HG03354 (cell line): ENCODE measurements around the gene ASTN2.

Source experiments
- ATAC-seq: cut with Tn5 transposase; IDR thresholded peaks from one replicate; pipeline ENCODE4 v1.9.1; 2021; ENCODE audit warnings: mild to moderate bottlenecking; ENCODE audit not compliant: unreplicated experiment, poor library complexity, severe bottlenecking

Gene ASTN2

DNA sequence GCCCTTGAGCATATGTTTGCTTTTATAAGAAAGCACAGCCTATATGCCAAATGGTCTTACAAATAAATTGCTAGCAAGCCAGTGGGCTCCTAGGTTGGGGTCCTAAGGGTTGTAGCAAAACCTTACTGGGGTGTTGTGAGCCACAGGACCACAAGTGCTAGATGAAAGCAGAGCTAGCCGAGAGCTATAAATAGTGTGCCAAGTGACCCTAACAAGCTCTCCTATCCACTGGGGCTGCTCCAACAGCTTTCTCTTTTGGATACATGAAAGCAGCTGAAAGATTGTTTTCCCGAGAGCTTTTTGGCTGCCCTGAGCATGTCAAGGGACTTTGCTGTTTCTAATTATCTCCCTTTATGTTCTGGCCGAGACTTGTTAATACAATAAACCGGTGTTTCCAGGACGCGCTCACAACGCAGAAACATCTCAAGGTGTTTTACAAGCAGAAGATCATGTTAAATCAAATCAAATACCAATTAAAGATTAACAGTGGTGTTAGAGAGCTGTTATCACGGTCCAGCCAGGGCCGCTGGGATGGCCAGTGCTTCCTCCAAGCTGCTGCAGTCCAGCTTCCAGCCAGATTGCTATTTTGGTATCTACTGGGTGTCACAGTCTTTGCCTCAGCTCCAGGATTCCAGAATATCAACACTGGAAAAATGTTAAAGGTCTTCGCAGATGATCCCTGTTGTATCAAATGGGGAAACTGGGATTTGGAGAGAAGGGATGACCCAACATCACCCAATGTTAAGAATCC, 351.0 kb downstream of the ASTN2 start:
- no peak for ATAC-seq

DNA sequence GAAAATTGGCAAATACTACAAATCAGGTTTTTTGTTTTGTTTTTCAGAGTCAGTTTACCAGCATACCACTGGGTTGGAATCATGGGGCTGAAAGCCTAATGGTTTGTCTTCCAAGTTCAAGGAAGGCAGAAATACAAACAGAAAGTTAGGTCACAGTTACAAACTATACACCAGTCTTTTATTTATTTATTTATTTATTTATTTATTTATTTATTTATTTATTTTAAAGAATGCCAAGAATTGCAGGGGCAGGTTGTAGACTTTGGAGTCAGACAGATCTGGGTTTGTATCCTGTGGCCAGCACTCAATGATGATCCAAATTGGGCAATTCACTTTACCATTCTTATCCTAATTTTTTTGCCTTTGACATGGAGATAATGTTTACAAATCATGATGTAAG, 353.9 kb downstream of the ASTN2 start:
- ATAC-seq, result no peak

DNA sequence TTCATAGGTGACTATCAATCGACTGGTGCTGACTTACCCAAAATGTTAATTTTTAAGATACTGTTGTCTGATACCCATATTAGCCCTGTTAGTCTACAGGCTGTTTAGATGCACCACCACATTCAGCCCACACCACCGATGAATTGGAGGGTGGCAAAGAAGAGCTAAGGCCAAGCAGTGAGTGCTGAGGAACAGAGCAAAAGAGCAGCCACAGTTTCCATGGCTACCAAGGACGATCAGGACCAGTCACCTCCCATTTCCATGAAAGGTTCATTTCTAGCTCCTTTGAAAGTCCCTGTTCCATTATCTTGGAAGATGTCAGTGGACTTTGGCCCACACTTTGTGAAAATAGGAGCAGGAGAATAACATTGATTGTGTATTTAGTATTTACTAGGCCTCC, 364.9 kb downstream of the ASTN2 start:
- ATAC-seq, result no peak

DNA sequence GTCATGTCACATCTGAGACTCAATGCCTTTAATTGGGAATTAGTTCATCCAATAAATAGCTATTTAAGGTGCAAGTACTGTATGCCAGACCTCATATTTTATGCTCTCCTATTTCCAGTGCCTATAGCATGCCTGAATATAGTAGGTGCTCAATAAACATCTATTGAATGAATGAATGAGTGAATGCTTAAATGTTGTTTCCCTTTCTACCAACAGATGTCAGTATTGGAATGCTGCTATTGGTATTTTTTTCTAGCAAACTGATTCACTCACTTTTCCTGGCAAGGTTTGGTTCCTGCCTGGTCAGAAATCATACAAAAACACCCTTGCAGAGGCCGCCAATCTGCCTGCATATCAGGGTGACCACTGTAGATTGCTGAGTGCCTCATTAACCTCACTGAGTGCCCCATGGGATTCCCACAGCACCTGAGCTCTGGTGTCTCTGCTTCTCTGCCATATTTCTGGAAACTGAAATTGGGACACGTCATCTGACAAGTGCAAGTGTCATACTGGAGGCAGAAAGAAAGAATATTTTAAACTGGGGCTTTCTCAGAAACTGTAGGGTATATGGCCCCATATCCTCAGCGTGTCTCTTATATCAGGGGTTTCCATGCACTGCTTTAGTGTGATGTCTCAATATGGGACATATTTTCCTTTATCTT, 368.1 kb downstream of the ASTN2 start:
- peak; percentile 44 for ATAC-seq

DNA sequence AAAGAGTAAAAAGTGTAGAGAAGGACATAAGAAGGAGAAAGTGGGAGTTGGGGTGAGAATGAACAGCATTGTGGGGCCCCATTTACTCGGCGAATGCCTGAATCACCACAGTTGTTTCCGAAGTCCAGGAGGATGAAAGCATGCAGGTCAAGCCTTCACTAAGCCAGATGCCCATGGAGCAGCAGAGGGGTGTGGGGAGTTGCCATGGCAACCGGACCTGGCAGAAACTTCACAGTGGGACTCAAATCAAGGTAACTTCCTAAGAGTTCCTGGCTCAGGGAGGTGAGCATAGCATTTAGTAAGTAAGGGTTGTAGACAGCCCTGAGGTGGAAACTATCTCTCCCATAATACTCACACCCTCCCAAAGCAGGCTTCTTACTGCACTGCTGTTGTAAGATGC, 370.6 kb downstream of the ASTN2 start:
- no peak for ATAC-seq

DNA sequence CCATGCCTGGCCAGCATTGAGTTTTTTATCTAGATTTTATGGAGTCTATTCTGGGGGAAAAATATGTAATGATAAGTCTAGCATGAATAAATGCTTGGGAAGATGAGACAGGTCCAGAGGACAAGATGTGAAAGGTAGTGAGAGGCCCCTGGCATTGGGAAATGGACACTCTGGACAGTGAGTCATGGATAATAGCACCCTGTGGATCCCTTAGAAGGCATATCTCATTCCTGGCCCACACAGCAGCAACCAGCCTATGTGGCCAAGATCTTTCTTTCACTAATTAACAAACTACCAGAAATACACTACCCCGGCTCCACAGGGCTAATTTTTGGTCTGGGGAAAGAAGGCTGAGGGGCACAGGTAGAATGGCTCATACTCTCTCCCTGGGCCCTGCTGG, 371.7 kb downstream of the ASTN2 start:
- no peak for ATAC-seq

DNA sequence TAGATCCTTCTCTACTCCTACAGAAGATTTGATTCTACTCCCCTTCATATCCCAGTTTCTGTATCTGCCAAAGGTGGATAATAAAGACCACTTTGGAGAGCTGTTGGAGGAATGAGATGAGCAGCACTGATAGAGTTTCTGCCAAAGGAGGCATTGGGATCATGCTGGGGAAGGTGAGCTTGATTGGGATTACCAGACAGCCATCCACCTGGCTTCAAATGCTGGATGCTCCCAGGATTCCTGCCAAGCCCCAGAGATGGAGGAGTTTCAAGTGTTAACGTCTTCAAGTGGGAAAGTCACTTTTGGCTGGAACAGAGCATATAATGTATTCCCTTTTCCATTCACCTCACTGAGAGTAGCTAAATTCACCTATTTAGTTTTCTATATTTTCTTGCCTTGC, 379.3 kb downstream of the ASTN2 start:
- no peak for ATAC-seq

DNA sequence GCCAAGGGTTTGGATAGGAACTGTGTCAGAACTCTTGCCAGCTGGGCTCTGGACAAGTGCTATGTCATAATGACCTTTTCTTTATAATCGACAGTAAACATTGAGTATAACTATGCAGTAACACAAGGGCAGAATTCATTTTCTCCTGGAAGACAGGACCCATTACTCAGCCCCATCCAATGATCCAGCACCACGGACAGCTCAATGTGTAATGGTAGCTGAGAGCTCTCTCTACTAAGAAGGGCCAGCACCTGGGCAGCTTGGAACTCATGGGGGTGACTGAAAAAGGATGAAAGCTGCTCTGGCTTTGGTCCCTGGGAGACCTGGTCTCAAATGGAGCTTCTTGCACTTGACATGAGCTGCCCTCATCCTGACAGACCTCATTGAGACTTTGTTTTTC, 380.0 kb downstream of the ASTN2 start:
- no peak for ATAC-seq

DNA sequence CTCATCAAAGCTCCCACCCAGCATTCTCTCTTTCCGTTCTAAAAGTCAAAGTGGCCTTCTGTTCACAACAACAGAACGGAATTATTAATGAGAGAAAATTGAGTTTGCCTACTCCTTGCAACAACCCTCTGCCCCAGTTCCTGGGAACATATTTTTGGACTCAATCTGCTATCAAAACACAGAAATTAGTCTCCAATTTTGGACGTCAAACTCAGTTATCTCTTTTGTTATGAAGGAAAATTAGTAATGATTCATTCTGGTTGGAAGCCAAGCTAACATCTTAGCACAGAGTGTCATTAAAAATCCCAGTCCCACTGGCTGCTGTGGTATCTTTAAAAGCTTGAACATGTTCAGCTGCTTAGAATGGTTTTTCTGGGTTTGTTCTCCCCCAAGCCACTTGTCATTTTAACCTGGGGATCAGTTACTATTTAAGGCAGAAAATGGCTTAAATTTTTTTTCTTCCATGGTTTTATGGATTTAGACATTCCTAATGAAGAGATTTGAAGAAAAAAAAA, 384.5 kb downstream of the ASTN2 start:
- ATAC-seq, result no peak

DNA sequence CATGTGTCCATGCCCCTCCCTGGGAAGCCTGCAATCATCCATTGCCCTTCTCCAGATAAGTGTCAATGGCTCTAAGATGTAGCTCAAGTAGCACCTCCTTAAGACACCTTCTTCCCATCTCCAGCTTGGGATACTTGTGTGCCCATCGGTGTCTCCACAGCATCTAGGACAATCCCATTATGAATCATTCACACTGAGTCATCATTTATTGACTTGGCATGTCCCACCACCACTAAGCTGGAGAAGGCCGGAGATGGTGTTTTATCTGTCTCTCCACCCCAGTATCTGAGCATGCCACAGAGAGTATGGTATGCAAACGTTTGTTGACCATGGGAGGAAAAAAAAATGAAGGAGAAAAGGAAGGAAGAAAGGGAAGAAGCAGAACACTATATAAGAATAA, 385.5 kb downstream of the ASTN2 start:
- ATAC-seq, result no peak

DNA sequence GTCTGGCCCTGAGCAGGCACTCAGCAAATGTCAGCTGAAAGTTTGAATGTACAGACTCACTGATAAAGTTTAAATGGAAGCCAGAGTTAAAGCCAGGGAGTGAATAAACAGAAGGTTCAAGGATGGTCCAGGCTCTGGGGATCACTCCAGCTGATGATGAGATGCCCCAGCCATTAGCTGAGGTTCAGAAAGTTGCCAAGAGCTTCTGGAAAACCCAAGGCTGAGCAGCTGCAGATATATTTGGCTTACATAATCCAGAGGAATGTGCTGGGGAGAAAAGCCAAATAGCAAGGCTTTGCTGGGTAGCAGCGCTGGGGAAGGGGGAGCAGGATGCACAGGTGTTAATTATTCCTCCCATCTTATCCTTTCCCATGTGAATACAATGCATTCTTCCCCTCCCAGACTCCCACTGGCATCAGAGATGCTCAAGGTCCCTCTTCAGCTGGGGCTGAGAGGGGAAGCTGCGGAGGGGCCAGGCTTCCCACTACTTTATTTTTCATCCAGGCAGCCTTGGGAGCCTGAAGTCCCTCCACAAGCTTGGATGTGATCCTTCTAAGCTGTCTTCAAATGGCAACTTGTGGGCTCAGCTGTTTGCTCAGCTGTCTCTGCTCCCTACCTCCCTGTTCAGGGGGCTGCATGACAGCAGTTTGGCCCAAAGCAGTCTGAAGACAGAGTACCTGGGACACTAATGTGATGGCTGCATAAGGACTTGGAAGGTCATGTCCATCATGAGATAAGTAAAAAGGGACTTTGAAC, 386.6 kb downstream of the ASTN2 start:
- ATAC-seq, result no peak

DNA sequence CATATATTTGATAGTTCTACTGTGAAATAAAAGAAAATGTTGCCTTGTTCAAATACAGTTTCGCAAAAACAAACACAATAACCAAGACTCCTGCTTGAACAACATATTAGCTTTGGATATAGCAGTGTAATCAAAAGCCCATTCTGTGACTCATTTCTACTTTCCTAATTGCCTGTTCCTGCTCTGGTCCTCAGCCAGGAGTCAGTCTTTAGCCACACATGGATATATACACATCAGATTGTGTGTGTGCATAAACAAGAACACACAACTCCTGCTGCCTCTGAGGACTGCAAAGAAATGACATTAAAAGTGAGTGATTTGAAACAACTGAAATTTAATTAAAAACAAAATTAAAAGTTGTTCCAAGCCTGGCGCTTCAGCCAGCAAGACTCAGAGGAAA, 393.0 kb downstream of the ASTN2 start:
- ATAC-seq, result no peak

DNA sequence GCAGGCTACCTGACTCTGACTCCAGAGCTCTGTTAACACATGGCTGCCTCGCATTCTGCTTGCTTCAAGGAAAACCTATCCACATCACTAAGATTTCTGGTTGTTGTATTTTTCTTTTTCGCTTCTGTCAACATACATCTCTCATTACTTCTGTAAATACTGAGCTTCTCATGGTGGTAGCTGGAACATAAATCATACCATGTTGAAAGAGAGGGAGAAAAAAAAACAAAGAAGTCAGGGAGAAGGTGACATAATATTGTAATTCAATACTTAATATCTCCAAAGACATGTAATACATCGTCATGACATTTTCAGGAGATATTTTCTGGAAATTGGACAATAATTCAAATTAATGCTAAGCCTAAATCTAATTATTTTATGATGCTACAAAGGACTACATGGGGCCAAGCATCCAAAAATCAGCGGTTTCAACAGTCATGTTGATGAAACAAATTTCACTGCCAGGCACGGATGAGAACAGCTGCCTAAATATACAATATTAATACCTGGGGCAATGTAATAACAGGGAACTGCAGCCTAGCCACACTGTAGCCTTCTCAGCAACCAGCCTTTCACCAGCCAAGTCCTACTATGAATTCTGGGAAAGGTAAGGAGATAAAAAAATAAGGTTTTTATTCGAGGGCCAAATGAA, 395.8 kb downstream of the ASTN2 start:
- ATAC-seq, result no peak

DNA sequence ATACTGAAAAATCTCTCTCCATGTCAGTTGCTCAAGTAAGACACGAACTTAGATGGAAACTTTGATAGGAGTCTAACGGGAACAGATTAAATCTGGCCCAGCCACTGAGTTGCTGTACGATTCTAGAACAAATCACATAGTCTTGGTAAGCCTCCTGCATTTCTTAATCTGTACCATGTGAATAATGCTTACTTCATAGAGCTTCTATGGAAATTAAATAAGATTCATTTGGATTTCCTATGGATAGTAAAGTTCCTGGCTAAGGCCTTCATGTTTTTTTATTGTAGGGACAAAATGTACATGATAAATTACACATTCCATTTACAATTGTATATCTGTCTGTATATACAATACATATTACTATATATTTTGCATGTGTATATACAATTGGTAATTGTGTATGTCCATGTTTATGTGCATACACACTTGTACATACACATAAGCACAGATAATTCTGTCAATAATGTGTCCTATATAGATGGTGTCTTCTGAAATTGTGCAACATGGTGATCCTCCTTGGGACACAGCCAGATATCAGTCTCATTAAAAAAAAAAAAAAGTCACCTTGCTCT, 397.4 kb downstream of the ASTN2 start:
- ATAC-seq, result no peak

DNA sequence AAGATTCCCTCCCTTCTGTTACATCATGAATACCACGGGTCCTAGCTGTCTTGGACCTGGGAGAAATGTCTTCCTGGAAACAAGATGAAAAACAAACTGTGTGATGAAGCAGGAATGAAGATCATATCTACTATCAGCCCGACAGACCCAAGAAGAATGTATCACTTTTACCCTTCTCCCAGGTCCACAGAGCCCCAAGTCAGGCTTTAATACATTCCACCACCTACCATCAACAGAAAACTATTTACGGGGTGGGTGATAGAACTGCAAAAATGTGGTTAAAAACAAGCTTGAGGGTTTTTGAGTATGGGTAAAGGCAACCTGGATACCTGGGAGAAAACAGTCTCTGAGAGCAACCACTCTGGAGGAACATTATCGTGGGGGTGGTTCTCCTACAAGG, 400.8 kb downstream of the ASTN2 start:
- ATAC-seq, result no peak

DNA sequence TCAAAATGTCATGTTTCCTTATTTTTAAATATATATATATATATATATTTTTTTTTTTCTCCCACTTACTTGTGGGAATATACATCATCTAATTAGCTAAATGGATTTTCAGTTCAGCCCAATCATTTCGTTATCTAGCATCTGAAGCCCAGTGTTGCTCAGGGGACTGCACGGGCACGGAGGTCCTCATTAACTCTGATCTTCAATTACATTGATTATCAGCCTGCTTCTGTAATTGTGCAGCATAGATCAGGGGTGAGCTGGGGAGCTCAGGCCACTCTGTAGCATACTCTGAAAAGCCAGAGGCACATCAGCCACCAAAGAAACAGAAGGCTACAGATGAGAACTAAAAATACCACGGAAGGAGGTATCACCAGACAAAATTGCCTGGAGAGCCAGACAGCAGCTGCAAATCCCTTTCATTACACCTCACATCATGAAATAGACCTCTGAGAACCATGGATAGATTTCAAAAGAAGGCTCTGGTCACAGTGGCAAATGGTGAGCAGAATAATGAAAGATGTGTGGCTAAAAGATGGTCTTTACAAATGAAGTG, 401.3 kb downstream of the ASTN2 start:
- no peak for ATAC-seq

DNA sequence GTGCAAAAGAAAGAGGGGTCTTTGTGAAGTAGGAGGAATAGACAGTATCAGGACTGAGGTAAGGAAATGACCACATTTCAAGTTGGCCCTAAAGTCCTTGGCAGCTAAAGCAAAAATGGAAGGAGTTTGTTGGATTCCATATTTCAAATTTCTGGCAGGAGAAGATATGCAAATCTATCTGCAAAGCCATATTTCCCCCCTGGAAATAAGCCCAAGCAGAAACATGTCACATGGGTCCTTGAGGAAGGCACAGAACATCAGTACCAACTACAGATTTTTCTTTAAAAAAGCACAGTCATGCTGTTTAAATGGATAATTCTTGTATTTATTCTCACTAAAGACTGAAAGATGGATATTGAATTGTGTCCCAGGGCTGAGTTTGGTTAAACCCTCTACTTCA, 404.8 kb downstream of the ASTN2 start:
- ATAC-seq, result no peak

DNA sequence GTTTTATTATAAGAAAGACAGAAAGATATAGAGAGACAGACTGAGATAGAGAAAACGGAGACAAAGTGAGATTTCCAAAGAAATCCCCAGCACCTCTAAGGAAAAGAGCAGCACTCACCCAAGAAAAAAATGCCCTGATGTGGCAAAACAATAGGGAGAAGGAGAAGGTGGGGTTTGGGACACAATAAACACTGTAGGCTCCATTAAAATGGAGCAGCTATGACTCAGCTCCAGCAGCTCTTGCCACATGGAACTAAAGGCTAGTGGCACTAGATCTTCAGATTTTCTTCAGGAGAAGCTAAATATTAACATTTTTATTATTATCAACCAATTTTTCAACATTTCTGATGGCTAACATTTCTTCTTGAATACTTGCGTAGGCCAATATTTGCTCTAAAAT, 406.0 kb downstream of the ASTN2 start:
- no peak for ATAC-seq

DNA sequence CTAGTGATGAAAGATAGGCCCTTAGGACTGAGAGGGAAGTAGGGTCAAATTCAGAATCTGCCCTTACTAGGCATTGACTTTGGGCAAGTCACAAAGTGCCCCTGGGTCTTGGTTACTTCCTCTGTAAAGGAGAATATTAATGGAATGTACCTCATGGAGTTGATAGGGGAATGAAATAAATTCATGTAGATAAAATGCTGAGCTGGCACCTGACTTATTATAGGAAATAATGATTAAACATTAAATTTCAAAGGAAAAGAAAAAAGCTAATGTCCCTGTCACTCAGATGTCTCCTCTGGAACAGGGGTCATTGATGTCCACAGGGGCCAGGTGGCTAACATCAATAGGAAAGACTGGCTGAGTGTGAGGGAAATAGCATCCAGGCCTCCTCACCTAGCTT, 406.4 kb downstream of the ASTN2 start:
- ATAC-seq, result no peak

DNA sequence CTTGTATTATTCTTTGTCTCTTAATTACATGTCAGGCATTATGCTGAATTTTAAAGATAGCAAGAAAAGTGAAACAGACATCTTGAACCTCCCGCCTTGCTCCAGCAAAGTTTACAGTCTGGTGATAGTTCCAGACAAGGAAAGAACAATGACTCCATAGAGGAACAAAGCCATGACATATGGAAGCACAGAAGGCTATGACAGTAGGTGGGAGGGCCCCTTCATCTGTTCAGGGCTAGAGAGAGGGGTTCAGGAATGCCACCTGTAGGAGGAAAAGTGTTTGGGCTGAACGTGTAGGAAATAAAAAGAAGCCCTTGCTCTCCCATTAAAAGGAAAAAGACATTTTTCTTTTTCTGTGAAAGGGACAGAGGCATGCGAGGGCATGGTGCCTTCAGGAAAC, 412.2 kb downstream of the ASTN2 start:
- no peak for ATAC-seq
